Urinary bladder (tissue), 4 donors: Measurements from ENCODE around the gene SRSF4. TPM values are rescaled to one million over a fixed set of nuclear protein-coding genes. Genes with fewer than 3 reads are reported as not detected.

Experiments used
- DNase-seq: peaks from one replicate; pipeline ENCODE4 v3.0.0-alpha.2; 2015; ENCODE audit errors: extremely low spot score
- H3K27ac ChIP-seq: one replicate; pipeline ENCODE4 v1.5.1; 2013; ENCODE audit warnings: low read depth, mild to moderate bottlenecking, moderate library complexity
- H3K36me3 ChIP-seq: one replicate; pipeline ENCODE4 v1.6.1; 2013; ENCODE audit warnings: mild to moderate bottlenecking, moderate library complexity; ENCODE audit not compliant: insufficient read depth
- H3K4me1 ChIP-seq: one replicate; pipeline ENCODE4 v1.6.1; 2013; ENCODE audit warnings: mild to moderate bottlenecking, moderate library complexity; ENCODE audit not compliant: insufficient read depth
- H3K4me3 ChIP-seq: one replicate; pipeline ENCODE4 v1.5.1; 2013; ENCODE audit warnings: low read depth, low read length
- WGBS: extraction: QIAGEN DNeasy Blood & Tissue Kit; methylation state at CpG from one replicate; pipeline ENCODE4 v1.1.7; 2013; 5-methylcytosine and 5-hydroxymethylcytosine counted together
- polyA plus RNA-seq: library from polyadenylated mRNA; stranded (reverse); fragments of 200-250 nt; gene quantifications from one replicate; pipeline ENCODE4 v1.2.3, GENCODE V29; 2013
- total RNA-seq: library from RNA; depleted of rRNA; stranded (reverse); fragments of >200 nt; gene quantifications from one replicate; pipeline ENCODE4 v1.2.3, GENCODE V29; 2014
- donor health status: healthy with polysubstance abuse.
- donor health status: healthy.

SRSF4 gene
- total and polyA plus RNA-seq, 2 donors, result 57.3 to 88.1 TPM

GRCh38 chr1:29211086-29212030, 29.7 kb upstream of the SRSF4 start:
- Histone ChIP-seq H3K36me3 (peaks cover 2% of the 10 kb centered on the region), H3K27ac (no peak overlapping the region), H3K4me1 (no peaks in the 10 kb centered on the region), H3K4me3 (no peak overlapping the region)
- no peak for DNase-seq
- 82% methylated on average over 12 of the region's 12 CpGs for WGBS

DNA sequence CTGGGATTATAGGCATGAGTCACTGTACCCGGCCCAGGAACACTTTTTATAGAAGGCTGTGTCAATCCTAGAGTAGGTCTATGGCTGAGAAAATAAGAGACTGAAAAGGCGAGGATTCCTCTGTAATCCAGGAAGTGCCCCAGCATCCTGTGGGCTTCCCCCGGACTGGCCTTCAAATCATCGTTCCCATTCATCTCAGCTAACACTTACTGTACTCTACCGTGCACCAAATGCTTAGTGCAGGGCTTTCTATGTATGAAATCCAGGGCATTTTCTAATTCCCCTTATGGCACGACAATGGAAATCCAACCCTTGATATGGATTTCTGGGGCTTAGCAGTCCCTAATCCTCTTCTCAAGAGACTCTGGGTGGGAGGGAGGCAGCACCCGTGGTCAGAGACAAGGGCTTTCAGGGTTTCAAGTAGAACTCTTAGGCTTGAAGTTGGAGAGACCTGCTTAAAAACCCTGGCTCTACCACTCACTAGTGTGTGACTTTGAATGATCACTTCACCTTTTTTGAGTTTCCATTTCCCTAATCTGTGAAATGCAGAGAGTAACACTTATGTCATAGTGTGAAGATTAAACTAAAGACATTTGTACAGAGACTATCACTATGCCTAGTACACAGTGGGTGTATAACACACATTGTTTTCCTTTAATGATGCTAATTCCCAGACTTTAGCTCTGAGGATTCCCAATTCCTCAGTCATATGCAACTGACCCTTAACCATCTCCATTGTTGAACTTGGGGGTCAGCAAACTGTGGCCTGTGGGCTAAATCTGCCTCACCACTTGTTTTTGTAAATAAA, 28.8 kb upstream of the SRSF4 start:
- WGBS, result 66% methylated on average over 7 of the region's 7 CpGs
- Histone ChIP-seq H3K27ac (no peak overlapping the region), H3K4me1 (no peaks in the 10 kb centered on the region), H3K4me3 (no peak overlapping the region), H3K36me3 (peaks cover 4% of the 10 kb centered on the region)
- DNase-seq, result no peak

DNA sequence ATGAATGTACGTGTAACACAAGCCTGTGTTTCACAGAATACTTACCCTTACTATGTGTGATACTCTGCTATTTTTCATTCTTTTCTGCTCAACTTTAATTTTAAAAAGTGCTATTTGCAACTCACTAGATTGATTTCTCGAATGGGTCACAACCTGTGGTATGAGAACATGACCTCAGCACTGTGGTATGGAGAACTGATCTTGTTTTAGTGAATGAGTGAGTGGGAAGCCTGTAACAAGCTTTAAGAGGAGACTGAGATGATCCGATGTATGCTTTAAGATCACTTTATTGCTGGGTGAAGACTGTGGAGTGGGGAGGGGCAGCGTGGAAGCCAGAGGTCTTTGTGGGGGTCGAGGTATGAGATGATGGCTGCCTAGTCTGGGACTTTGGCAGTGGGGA, 27.5 kb upstream of the SRSF4 start:
- Histone ChIP-seq H3K4me1 (no peaks in the 10 kb centered on the region), H3K27ac (no peak overlapping the region), H3K4me3 (no peak overlapping the region), H3K36me3 (peaks cover 4% of the 10 kb centered on the region)
- WGBS, result 65% methylated on average over 5 of the region's 5 CpGs
- DNase-seq, result no peak

GRCh38 chr1:29208442-29208841, 26.7 kb upstream of the SRSF4 start:
- no peak for DNase-seq
- WGBS, result 78% methylated on average over 4 of the region's 4 CpGs
- peaks cover 4% of the 10 kb centered on the region for H3K36me3 ChIP-seq
- no peak overlapping the region for H3K27ac ChIP-seq
- H3K4me1 ChIP-seq, result no peaks in the 10 kb centered on the region
- H3K4me3 ChIP-seq, result no peak overlapping the region

DNA sequence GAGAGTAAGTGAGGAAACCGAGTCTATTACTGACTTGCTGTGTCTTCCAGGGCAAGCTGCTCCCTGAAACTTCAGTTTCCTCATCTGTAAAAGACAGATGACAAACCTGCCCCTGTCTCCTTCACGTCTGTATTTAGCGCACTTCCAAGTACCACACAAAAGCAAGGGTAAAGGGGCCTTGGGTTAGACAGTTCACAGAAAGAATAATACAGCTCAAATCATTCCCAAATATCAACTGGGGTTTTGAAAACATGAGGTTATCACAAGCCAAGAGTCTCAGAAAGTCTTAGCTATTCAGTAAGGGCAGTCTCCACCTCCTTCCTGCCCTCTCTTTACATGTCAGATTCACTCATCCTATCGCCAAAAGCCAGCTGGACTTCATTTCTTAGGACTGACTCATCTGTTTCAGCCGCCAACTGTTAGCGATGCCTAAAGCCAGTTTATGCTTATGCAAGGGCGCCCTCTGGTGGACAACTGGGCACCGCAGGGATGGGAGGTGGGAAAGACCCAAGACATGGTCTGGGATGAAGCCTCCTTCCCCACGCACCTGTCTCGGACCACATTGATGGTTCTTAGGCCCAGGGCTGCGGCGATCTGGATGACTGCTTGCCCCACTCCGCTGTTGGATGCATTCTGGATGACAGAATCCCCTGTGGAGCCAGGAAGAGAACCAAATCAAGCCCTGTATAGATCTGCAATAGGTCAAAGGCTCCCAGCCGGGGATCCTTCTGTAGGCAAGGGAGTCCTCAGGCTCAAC, 21.1 kb upstream of the SRSF4 start:
- peak overlapping the region; percentile 19 for H3K27ac ChIP-seq
- peaks cover 4% of the 10 kb centered on the region for H3K36me3 ChIP-seq
- DNase-seq, result peak; percentile 95
- no peaks in the 10 kb centered on the region for H3K4me1 ChIP-seq
- no peak overlapping the region for H3K4me3 ChIP-seq
- 20% methylated on average over 14 of the region's 14 CpGs for WGBS

DNA sequence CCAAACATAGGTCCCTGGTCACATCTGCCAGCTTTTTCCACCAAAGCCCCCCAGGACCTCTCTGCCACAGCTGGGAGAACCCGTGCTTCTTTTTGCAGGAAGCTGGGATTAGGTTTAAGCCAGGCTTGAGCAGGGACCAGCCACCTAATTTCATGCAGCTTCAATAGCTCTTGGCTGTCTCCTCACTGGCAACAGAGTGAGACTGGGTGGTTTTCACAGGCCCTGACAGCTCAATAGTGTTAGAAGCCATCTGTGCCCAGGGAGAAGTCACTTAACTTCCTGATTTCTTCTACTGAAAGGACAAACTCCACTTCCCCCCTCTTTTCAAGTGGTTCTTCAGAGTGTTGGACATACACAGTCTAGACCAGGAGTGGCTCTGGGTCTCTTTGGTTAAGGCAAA, 20.4 kb upstream of the SRSF4 start:
- Histone ChIP-seq H3K4me3 (no peak overlapping the region), H3K27ac (peak overlapping the region; percentile 19), H3K36me3 (peaks cover 4% of the 10 kb centered on the region), H3K4me1 (no peaks in the 10 kb centered on the region)
- no peak for DNase-seq
- 29% methylated on average over 1 of the region's 1 CpG for WGBS

GRCh38 chr1:29201595-29202051, 19.9 kb upstream of the SRSF4 start:
- Histone ChIP-seq H3K4me3 (no peak overlapping the region), H3K4me1 (no peaks in the 10 kb centered on the region), H3K27ac (no peak overlapping the region), H3K36me3 (peaks cover 4% of the 10 kb centered on the region)
- DNase-seq, result no peak
- 83% methylated on average over 6 of the region's 6 CpGs for WGBS

DNA sequence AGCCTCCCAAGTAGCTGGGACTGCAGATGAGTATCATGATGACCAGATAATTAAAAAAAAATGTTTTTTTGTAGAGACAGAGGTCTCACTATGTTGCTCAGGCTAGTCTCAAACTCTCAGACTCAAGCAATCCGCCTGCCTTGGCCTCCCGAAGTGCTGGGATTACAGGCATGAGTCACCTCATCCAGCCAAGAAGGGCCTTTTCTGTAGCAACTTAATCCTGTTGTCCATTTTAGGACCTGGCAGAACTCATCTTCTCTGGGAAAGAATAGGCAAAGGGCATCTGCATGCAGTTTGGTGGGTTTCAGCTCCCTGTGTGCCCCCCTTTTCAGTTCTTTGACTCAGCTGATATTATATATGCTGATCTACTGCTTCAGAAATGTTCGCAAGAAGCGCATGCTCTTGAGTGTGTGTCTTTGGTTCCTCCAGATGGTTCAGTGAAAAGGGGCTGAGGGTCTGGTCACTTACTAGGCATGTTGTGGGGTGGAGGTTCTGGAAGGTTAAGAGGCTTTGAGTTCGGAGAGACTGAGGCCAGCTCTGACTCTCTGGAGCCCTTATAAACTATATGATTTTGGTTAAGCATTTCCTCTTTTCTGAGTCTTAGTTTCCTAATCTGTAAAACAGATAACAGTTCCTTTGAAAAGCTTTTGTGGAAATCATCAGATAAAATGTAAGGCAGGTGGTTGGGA, 19.4 kb upstream of the SRSF4 start:
- Histone ChIP-seq H3K4me3 (no peak overlapping the region), H3K27ac (no peak overlapping the region), H3K36me3 (no peaks in the 10 kb centered on the region), H3K4me1 (no peaks in the 10 kb centered on the region)
- no peak for DNase-seq
- 63% methylated on average over 5 of the region's 5 CpGs for WGBS

DNA sequence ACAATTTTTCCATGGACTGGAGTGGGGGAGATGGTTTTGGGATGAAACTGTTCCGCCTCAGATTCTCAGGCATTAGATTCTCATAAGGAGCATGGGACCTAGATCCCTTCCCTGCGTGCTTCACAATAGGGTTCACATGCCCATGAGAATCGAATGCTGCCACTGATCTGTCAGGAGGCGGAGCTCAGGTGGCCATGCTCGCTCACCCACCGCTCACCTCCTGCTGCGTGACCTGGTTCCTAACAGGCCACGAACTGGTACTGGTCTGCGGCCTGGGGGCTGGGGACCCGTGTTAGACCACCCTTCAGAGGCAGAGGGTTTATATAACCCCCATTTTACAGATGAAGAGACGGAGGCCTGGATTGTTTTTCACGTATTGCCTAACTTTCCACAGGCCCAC, 16.3 kb upstream of the SRSF4 start:
- Histone ChIP-seq H3K36me3 (no peaks in the 10 kb centered on the region), H3K4me1 (no peaks in the 10 kb centered on the region), H3K4me3 (no peak overlapping the region), H3K27ac (no peak overlapping the region)
- 95% methylated on average over 12 of the region's 12 CpGs for WGBS
- DNase-seq, result no peak

DNA sequence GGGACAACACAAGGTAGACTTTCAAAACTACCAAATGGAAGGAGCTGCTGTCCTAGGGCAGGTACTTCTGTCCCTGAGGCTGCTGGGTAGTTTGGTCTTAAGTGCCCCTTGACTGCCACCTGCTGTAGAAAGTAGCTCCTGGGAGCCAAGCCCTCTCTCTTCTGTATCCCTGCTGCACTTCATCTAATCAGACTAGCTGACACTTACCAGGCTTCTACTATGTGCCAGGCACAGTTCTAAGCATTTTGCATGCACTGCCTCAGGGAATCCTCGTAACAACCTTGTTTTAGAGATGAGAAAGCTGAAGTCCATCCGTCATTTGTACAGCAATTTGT, 15.9 kb upstream of the SRSF4 start:
- H3K36me3 ChIP-seq, result no peaks in the 10 kb centered on the region
- H3K27ac ChIP-seq, result no peak overlapping the region
- H3K4me1 ChIP-seq, result no peaks in the 10 kb centered on the region
- H3K4me3 ChIP-seq, result no peak overlapping the region
- WGBS, result 85% methylated on average over 2 of the region's 2 CpGs
- DNase-seq, result no peak

DNA sequence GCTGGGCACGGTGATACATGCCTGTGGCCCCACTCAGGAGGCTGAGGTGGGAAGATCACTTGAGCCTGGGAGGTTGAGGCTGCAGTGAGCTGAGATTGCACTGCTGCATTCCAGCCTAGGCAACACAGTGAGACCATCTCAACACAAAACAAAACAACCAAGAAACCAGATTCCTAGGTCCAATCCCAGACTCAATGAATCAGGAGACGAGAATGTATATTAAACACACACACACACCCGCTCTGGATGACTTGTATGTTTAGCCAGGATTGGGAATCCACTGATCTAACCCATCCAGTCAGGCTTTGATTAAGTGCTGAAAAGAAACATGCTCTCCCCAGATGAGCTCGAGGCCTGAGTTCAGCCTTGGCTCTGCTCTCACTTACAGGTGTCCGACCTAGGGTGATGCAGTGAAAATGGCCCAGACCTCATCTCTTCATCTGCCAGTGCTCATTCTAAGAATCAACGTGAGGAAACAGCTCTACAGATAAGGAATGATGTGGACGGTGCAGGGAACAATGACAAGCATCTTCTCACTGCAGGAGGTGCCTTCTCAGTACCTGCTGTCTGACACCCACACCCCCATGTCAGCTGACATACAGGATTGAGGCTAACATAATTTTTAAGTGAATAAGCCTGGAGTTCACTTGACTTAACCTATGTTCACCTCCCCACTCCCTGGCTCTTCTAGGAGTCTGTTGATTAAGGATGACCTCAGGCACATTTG, 15.3 kb upstream of the SRSF4 start:
- Histone ChIP-seq H3K36me3 (no peaks in the 10 kb centered on the region), H3K27ac (no peak overlapping the region)

GRCh38 chr1:29195881-29196291, 14.2 kb upstream of the SRSF4 start:
- Histone ChIP-seq H3K4me3 (no peak overlapping the region), H3K36me3 (no peaks in the 10 kb centered on the region), H3K27ac (no peak overlapping the region)

More for the DNA sequence above, 15.3 kb upstream of the SRSF4 start:
- DNase-seq, result no peak
- no peak overlapping the region for H3K4me3 ChIP-seq
- WGBS, result 55% methylated on average over 7 of the region's 7 CpGs
- no peaks in the 10 kb centered on the region for H3K4me1 ChIP-seq

More at GRCh38 chr1:29195881-29196291, 14.2 kb upstream of the SRSF4 start:
- no peak for DNase-seq
- no peaks in the 10 kb centered on the region for H3K4me1 ChIP-seq
- 81% methylated on average over 8 of the region's 8 CpGs for WGBS
